Measurements from ENCODE around the gene ENTREP1. TPM values are rescaled to one million over a fixed set of nuclear protein-coding genes. Genes with fewer than 3 reads are reported as not detected.

ENTREP1 gene
- total RNA-seq, 3 donors from 2014 or later, result 0.11 TPM; not detected in 2

GRCh38 chr9:69332067-69332685 lies 7.2 kb downstream of the ENTREP1 start:
- H3K27me3 Mint-ChIP-seq (ENCODE audit: low read depth), result peaks cover 15% of the 10 kb centered on the region
- ATAC-seq (no peak), DNase-seq (no peak)
- no peak overlapping the region for H3K4me3 Mint-ChIP-seq
- H3K36me3 Mint-ChIP-seq (ENCODE audit: insufficient read depth), result no peaks in the 10 kb centered on the region
- H3K9me3 Mint-ChIP-seq, result no peaks in the 10 kb centered on the region
- H3K4me1 Mint-ChIP-seq (ENCODE audit: low read depth), result no peaks in the 10 kb centered on the region

GRCh38 chr9:69333716-69334115 lies 8.7 kb downstream of the ENTREP1 start:
- DNase-seq, result no peak
- Mint-ChIP-seq H3K4me3 (no peak overlapping the region), H3K27me3 (ENCODE audit: low read depth) (peaks cover 9% of the 10 kb centered on the region), H3K4me1 (ENCODE audit: low read depth) (no peaks in the 10 kb centered on the region), H3K9me3 (no peaks in the 10 kb centered on the region), H3K36me3 (ENCODE audit: insufficient read depth) (no peaks in the 10 kb centered on the region)
- no peak for ATAC-seq

- Mint-ChIP-seq H3K9me3 (no peaks in the 10 kb centered on the region), H3K4me1 (ENCODE audit: low read depth) (no peaks in the 10 kb centered on the region), H3K27me3 (ENCODE audit: low read depth) (peaks cover 9% of the 10 kb centered on the region), H3K4me3 (no peak overlapping the region), H3K36me3 (ENCODE audit: insufficient read depth) (no peaks in the 10 kb centered on the region)
- no peak for ATAC-seq
- DNase-seq, result no peak
Measured at GRCh38 chr9:69334317-69334716, 9.3 kb downstream of the ENTREP1 start.

- Mint-ChIP-seq H3K27me3 (ENCODE audit: low read depth) (peaks cover 5% of the 10 kb centered on the region), H3K36me3 (ENCODE audit: insufficient read depth) (no peaks in the 10 kb centered on the region), H3K4me3 (no peak overlapping the region), H3K9me3 (no peaks in the 10 kb centered on the region), H3K4me1 (ENCODE audit: low read depth) (no peaks in the 10 kb centered on the region)
- DNase-seq (no peak), ATAC-seq (no peak)
Measured at GRCh38 chr9:69339620-69340019, 14.6 kb downstream of the ENTREP1 start.

GRCh38 chr9:69340631-69341030 lies 15.6 kb downstream of the ENTREP1 start:
- no peaks in the 10 kb centered on the region for H3K36me3 Mint-ChIP-seq (ENCODE audit: insufficient read depth)
- H3K4me3 Mint-ChIP-seq, result no peak overlapping the region

GRCh38 chr9:69342769-69343168 lies 17.8 kb downstream of the ENTREP1 start:
- H3K4me3 Mint-ChIP-seq, result no peak overlapping the region
- no peaks in the 10 kb centered on the region for H3K36me3 Mint-ChIP-seq (ENCODE audit: insufficient read depth)
- peaks cover 10% of the 10 kb centered on the region for H3K27me3 Mint-ChIP-seq (ENCODE audit: low read depth)
- ATAC-seq (no peak), DNase-seq (no peak)
- no peaks in the 10 kb centered on the region for H3K4me1 Mint-ChIP-seq (ENCODE audit: low read depth)
- H3K9me3 Mint-ChIP-seq, result no peaks in the 10 kb centered on the region

More at GRCh38 chr9:69340631-69341030, 15.6 kb downstream of the ENTREP1 start:
- Mint-ChIP-seq H3K9me3 (no peaks in the 10 kb centered on the region), H3K27me3 (ENCODE audit: low read depth) (peaks cover 6% of the 10 kb centered on the region), H3K4me1 (ENCODE audit: low read depth) (no peaks in the 10 kb centered on the region)
- ATAC-seq (no peak), DNase-seq (no peak)

GRCh38 chr9:69344459-69344858 lies 19.4 kb downstream of the ENTREP1 start:
- Mint-ChIP-seq H3K9me3 (no peaks in the 10 kb centered on the region), H3K4me3 (no peak overlapping the region), H3K4me1 (ENCODE audit: low read depth) (no peaks in the 10 kb centered on the region), H3K36me3 (ENCODE audit: insufficient read depth) (no peaks in the 10 kb centered on the region), H3K27me3 (ENCODE audit: low read depth) (peaks cover 12% of the 10 kb centered on the region)
- DNase-seq, result no peak
- no peak for ATAC-seq

GRCh38 chr9:69346596-69347390 lies 21.8 kb downstream of the ENTREP1 start:
- no peak for ATAC-seq
- peaks cover 5% of the 10 kb centered on the region for H3K9me3 Mint-ChIP-seq
- no peak for DNase-seq
- H3K27me3 Mint-ChIP-seq (ENCODE audit: low read depth), result peaks cover 12% of the 10 kb centered on the region
- H3K4me3 Mint-ChIP-seq, result no peak overlapping the region
- no peaks in the 10 kb centered on the region for H3K4me1 Mint-ChIP-seq (ENCODE audit: low read depth)
- H3K36me3 Mint-ChIP-seq (ENCODE audit: insufficient read depth), result no peaks in the 10 kb centered on the region

GRCh38 chr9:69347607-69348006 lies 22.6 kb downstream of the ENTREP1 start:
- Mint-ChIP-seq H3K27me3 (ENCODE audit: low read depth) (peaks cover 12% of the 10 kb centered on the region), H3K4me1 (ENCODE audit: low read depth) (no peaks in the 10 kb centered on the region), H3K36me3 (ENCODE audit: insufficient read depth) (no peaks in the 10 kb centered on the region), H3K9me3 (peaks cover 5% of the 10 kb centered on the region), H3K4me3 (no peak overlapping the region)
- DNase-seq, result no peak
- no peak for ATAC-seq

GRCh38 chr9:69351227-69351626 lies 26.2 kb downstream of the ENTREP1 start:
- Mint-ChIP-seq H3K4me3 (no peak overlapping the region), H3K4me1 (ENCODE audit: low read depth) (no peaks in the 10 kb centered on the region), H3K27me3 (ENCODE audit: low read depth) (peaks cover 14% of the 10 kb centered on the region), H3K36me3 (ENCODE audit: insufficient read depth) (no peaks in the 10 kb centered on the region), H3K9me3 (peaks cover 5% of the 10 kb centered on the region)
- ATAC-seq, result no peak
- no peak for DNase-seq

- Mint-ChIP-seq H3K9me3 (peaks cover 3% of the 10 kb centered on the region), H3K36me3 (ENCODE audit: insufficient read depth) (no peaks in the 10 kb centered on the region)
- DNase-seq, result no peak
Measured at GRCh38 chr9:69355232-69355631, 30.2 kb downstream of the ENTREP1 start.

GRCh38 chr9:69357030-69357775 lies 32.2 kb downstream of the ENTREP1 start:
- Mint-ChIP-seq H3K27me3 (ENCODE audit: low read depth) (peaks cover 8% of the 10 kb centered on the region), H3K9me3 (no peaks in the 10 kb centered on the region), H3K4me3 (no peak overlapping the region), H3K4me1 (ENCODE audit: low read depth) (no peaks in the 10 kb centered on the region), H3K36me3 (ENCODE audit: insufficient read depth) (no peaks in the 10 kb centered on the region)
- DNase-seq (no peak), ATAC-seq (no peak)

More at GRCh38 chr9:69355232-69355631, 30.2 kb downstream of the ENTREP1 start:
- Mint-ChIP-seq H3K27me3 (ENCODE audit: low read depth) (peaks cover 8% of the 10 kb centered on the region), H3K4me1 (ENCODE audit: low read depth) (no peaks in the 10 kb centered on the region), H3K4me3 (no peak overlapping the region)
- no peak for ATAC-seq

- DNase-seq, result no peak
- H3K36me3 Mint-ChIP-seq (ENCODE audit: insufficient read depth), result no peaks in the 10 kb centered on the region
- H3K9me3 Mint-ChIP-seq, result no peaks in the 10 kb centered on the region
- no peak for ATAC-seq
- H3K4me1 Mint-ChIP-seq (ENCODE audit: low read depth), result no peaks in the 10 kb centered on the region
- no peak overlapping the region for H3K4me3 Mint-ChIP-seq
- peaks cover 8% of the 10 kb centered on the region for H3K27me3 Mint-ChIP-seq (ENCODE audit: low read depth)
Measured at GRCh38 chr9:69357821-69358220, 32.8 kb downstream of the ENTREP1 start.

GRCh38 chr9:69363191-69363590 lies 38.2 kb downstream of the ENTREP1 start:
- Mint-ChIP-seq H3K27me3 (ENCODE audit: low read depth) (peaks cover 2% of the 10 kb centered on the region), H3K4me1 (ENCODE audit: low read depth) (no peaks in the 10 kb centered on the region)
- DNase-seq, result no peak

More at GRCh38 chr9:69363191-69363590, 38.2 kb downstream of the ENTREP1 start:
- no peak for ATAC-seq
- peaks cover 1% of the 10 kb centered on the region for H3K9me3 Mint-ChIP-seq
- H3K36me3 Mint-ChIP-seq (ENCODE audit: insufficient read depth), result no peaks in the 10 kb centered on the region
- no peak overlapping the region for H3K4me3 Mint-ChIP-seq
